GM18951 (cell line): Measurements from ENCODE around the gene SYNPR.

Source experiments
- POLR2A ChIP-seq: IDR thresholded peaks from 4 replicates; pipeline ENCODE4 v1.6.1; 2011; ENCODE audit warnings: mild to moderate bottlenecking; ENCODE audit not compliant: insufficient read length, insufficient read depth; ENCODE audit errors: extremely low read depth
- in situ Hi-C: fragments of 300-500 bp; cut with MboI; formaldehyde crosslinking; loops from one replicate; pipeline ENCODE4 v1.12.0; 2022; ENCODE audit warnings: low sequenced_read_pairs, mixed read lengths, inconsistent platforms; ENCODE audit not compliant: unreplicated experiment

Gene SYNPR

GRCh38 chr3:63576846-63577245, 298.7 kb downstream of the SYNPR start:
- in situ Hi-C loops, result no loop called here
- no peak for TF ChIP-seq POLR2A

GRCh38 chr3:63578858-63579257, 300.8 kb downstream of the SYNPR start:
- in situ Hi-C loops, result no loop called here
- no peak for TF ChIP-seq POLR2A

- in situ Hi-C loops, result no loop called here
- no peak for TF ChIP-seq POLR2A
Measured at GRCh38 chr3:63580151-63580550, 302.0 kb downstream of the SYNPR start.

GRCh38 chr3:63582943-63583500, 304.9 kb downstream of the SYNPR start:
- no peak for TF ChIP-seq POLR2A
- in situ Hi-C loops, result no loop called here

GRCh38 chr3:63584681-63585080, 306.6 kb downstream of the SYNPR start:
- in situ Hi-C loops, result no loop called here
- TF ChIP-seq POLR2A, result no peak

- in situ Hi-C loops, result no loop called here
- TF ChIP-seq POLR2A, result no peak
Measured at GRCh38 chr3:63585927-63586326, 307.8 kb downstream of the SYNPR start.

GRCh38 chr3:63588895-63589294, 310.8 kb downstream of the SYNPR start:
- no peak for TF ChIP-seq POLR2A
- in situ Hi-C loops, result no loop called here

- in situ Hi-C loops, result no loop called here
- TF ChIP-seq POLR2A, result no peak
Measured at GRCh38 chr3:63593779-63594178, 315.7 kb downstream of the SYNPR start.

- in situ Hi-C loops, result no loop called here
- TF ChIP-seq POLR2A, result no peak
Measured at GRCh38 chr3:63595221-63595620, 317.1 kb downstream of the SYNPR start.

GRCh38 chr3:63597019-63597418, 318.9 kb downstream of the SYNPR start:
- in situ Hi-C loops, result no loop called here
- no peak for TF ChIP-seq POLR2A

- no peak for TF ChIP-seq POLR2A
- in situ Hi-C loops, result no loop called here
Measured at GRCh38 chr3:63607716-63608115, 329.6 kb downstream of the SYNPR start.

GRCh38 chr3:63609408-63609807, 331.3 kb downstream of the SYNPR start:
- in situ Hi-C loops, result no loop called here
- no peak for TF ChIP-seq POLR2A

GRCh38 chr3:63609834-63610233, 331.7 kb downstream of the SYNPR start:
- in situ Hi-C loops, result no loop called here
- no peak for TF ChIP-seq POLR2A

- no peak for TF ChIP-seq POLR2A
- in situ Hi-C loops, result no loop called here
Measured at GRCh38 chr3:63611382-63611781, 333.3 kb downstream of the SYNPR start.

GRCh38 chr3:63613561-63613960, 335.5 kb downstream of the SYNPR start:
- no peak for TF ChIP-seq POLR2A
- in situ Hi-C loops, result no loop called here
